Measurements from ENCODE around the gene SELENOH. TPM values are rescaled to one million over a fixed set of nuclear protein-coding genes. Genes with fewer than 3 reads are reported as not detected.
"Not testable (repeated sequence)": the region's sequence is repeated elsewhere in the genome, so short reads cannot be mapped to it uniquely, and the experiment has no call there.

SELENOH gene
- total and polyA plus RNA-seq, 9 of the 15 experiments (the other 6 are each of a cell fraction or from before 2014, with no cell fraction given), result 16.6 to 299 (median 118) TPM

- FAIRE-seq; H4K20me1 ChIP-seq (replicated peaks; ENCODE audit: control insufficient read depth, insufficient read depth, low read length); POLR2A ChIA-PET; H3K9me3 ChIP-seq (replicated peaks; ENCODE audit: control insufficient read depth, insufficient read depth, low read depth, low read length); H3K9me1 ChIP-seq (ENCODE audit: control insufficient read depth, insufficient read depth, low read length); BruUV-seq (replicated peaks); H3K9ac ChIP-seq (ENCODE audit: insufficient read depth in 1 of 2, low read depth in 2 of 2, low read length in 2 of 2); intact Hi-C loops (cut with micrococcal nuclease); H3K4me2 ChIP-seq (ENCODE audit: insufficient read depth, low read length); H3K27ac ChIP-seq (ENCODE audit: extremely low read depth, low read depth, low read length); CTCF ChIA-PET (ENCODE audit: low intra/inter-chr PET ratio); H3K4me1 ChIP-seq (replicated peaks in 1 of 2; ENCODE audit: control insufficient read depth in 2 of 2, insufficient read depth in 2 of 2, low read length in 2 of 2); in situ Hi-C loops (cut with MboI); H3K27me3 ChIP-seq (ENCODE audit: control insufficient read depth in 2 of 2, insufficient read depth in 2 of 2, low read length in 2 of 2); H3K4me3 ChIP-seq; H2AFZ ChIP-seq (ENCODE audit: low read depth, low read length); DNase-seq (ENCODE audit: extremely low read depth in 1 of 4, low spot score in 3 of 4); ATAC-seq: not testable (repeated sequence)
- Histone ChIP-seq H3K79me2 (ENCODE audit: control insufficient read depth, insufficient read depth, low read length) (peaks cover 78% of the 10 kb centered on the region), H3K36me3 (ENCODE audit: control insufficient read depth, insufficient read depth, low read length) (peaks cover 52% of the 10 kb centered on the region; the same call in 1 of the 3 replicates)
- 100% methylated on average over 1 of the region's 34 CpGs for WGBS (ENCODE audit: insufficient coverage, low coverage, missing lambda C conversion rate)
Observed at GRCh38 chr11:57716726-57717125, 24.6 kb upstream of the SELENOH start.

- ChIA-PET CTCF (ENCODE audit: low intra/inter-chr PET ratio) (no interaction called here), POLR2A (interaction anchor here (0.9 to 8.4 kb wide), 5 partner anchors 8 to 60 kb away, joined by 3 to 53 read pairs (median 3); partner anchors contain the start of genes MED19, SELENOH and TMX2)
- intact Hi-C loops (cut with micrococcal nuclease) (no loop called here), in situ Hi-C loops (cut with MboI) (no loop called here)
- Histone ChIP-seq H2AFZ (ENCODE audit: low read depth, low read length) (no peak overlapping the region), H3K9me3 (replicated peaks; ENCODE audit: control insufficient read depth, insufficient read depth, low read depth, low read length) (no peaks in the 10 kb centered on the region), H3K27me3 (ENCODE audit: control insufficient read depth in 2 of 2, insufficient read depth in 2 of 2, low read length in 2 of 2) (no peaks in the 10 kb centered on the region), H3K4me1 (replicated peaks in 1 of 2; ENCODE audit: control insufficient read depth in 2 of 2, insufficient read depth in 2 of 2, low read length in 2 of 2) (no peaks in the 10 kb centered on the region; a peak in 1 of 5 replicates), H4K20me1 (replicated peaks; ENCODE audit: control insufficient read depth, insufficient read depth, low read length) (no peaks in the 10 kb centered on the region), H3K36me3 (ENCODE audit: control insufficient read depth, insufficient read depth, low read length) (peaks cover 53% of the 10 kb centered on the region; the same call in 2 of the 3 replicates), H3K4me2 (ENCODE audit: insufficient read depth, low read length) (no peak overlapping the region), H3K9ac (ENCODE audit: insufficient read depth in 1 of 2, low read depth in 2 of 2, low read length in 2 of 2) (no peak overlapping the region), H3K4me3 (no peak overlapping the region), H3K9me1 (ENCODE audit: control insufficient read depth, insufficient read depth, low read length) (no peaks in the 10 kb centered on the region), H3K27ac (ENCODE audit: extremely low read depth, low read depth, low read length) (no peak overlapping the region), H3K79me2 (ENCODE audit: control insufficient read depth, insufficient read depth, low read length) (peaks cover 91% of the 10 kb centered on the region)
- 54% methylated on average over 2 of the region's 2 CpGs for WGBS (ENCODE audit: insufficient coverage, low coverage, missing lambda C conversion rate)
- DNase-seq (ENCODE audit: extremely low read depth in 1 of 4, low spot score in 3 of 4) (no peak), ATAC-seq (0 out of 3 replicates have a peak, but pooled peaks have one; percentile 12), FAIRE-seq (no peak)
- BruUV-seq (replicated peaks), result no TSS peak
- no peak for TF ChIP-seq BMI1 (IDR thresholded peaks at IDR 0.05; ENCODE audit: low read length)
- TF ChIP-seq CBX1 (IDR thresholded peaks at IDR 0.05; ENCODE audit: low read depth), result no peak
- no peak for TF ChIP-seq PKNOX1 (IDR thresholded peaks at IDR 0.05)
- no peak for TF ChIP-seq PHB (CRISPR knock-in tag; IDR thresholded peaks at IDR 0.05)
Observed at GRCh38 chr11:57727185-57727584, 14.1 kb upstream of the SELENOH start.

Data from K562 (cell line).